ENCODE results near the gene C9orf57. TPM values are rescaled to one million over a fixed set of nuclear protein-coding genes. Genes with fewer than 3 reads are reported as not detected.
"Not testable (repeated sequence)": the region's sequence is repeated elsewhere in the genome, so short reads cannot be mapped to it uniquely, and the experiment has no call there.

The C9orf57 gene, protein sequence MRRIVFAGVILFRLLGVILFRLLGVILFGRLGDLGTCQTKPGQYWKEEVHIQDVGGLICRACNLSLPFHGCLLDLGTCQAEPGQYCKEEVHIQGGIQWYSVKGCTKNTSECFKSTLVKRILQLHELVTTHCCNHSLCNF
- not detected for total RNA-seq

GRCh38 chr9:72060513-72060912, at the start of gene C9orf57:
Gene C9orf57 (minus strand): TSS chr9:72060613. CDS start chr9:72059331, 1,282 bp downstream.
- intact Hi-C loops (cut with DNase I): no loop called here
- DNase-seq (ENCODE audit: low spot score) (no peak), ATAC-seq (no peak)

GRCh38 chr9:72102520-72102919, 42.1 kb upstream of the C9orf57 start:
- DNase-seq (ENCODE audit: low spot score) (no peak), ATAC-seq (no peak)
- intact Hi-C loops (cut with DNase I): no loop called here

GRCh38 chr9:72095520-72095919, 35.1 kb upstream of the C9orf57 start:
- DNase-seq (ENCODE audit: low spot score); ATAC-seq; intact Hi-C loops (cut with DNase I): not testable (repeated sequence)

DNA sequence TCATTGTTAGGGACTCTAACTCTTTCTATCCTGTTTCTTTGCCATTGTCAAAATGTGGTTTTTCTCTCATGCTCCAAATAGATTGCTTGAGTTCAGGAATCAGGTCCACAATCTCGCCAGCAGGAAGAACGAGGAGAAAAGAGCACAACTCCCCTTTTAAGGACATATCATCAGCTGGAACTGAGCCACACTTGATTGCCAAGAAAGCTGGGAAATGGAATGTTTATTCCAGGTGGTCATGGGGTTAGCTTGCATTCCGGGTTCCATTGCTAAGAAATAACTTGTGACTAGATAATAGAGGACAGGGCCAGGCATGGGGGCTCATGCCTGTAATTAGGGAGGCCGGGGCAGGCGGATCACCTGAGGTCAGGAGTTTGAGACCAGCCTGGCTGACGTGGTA, 32.4 kb upstream of the C9orf57 start:
- intact Hi-C loops (cut with DNase I): no loop called here

DNA sequence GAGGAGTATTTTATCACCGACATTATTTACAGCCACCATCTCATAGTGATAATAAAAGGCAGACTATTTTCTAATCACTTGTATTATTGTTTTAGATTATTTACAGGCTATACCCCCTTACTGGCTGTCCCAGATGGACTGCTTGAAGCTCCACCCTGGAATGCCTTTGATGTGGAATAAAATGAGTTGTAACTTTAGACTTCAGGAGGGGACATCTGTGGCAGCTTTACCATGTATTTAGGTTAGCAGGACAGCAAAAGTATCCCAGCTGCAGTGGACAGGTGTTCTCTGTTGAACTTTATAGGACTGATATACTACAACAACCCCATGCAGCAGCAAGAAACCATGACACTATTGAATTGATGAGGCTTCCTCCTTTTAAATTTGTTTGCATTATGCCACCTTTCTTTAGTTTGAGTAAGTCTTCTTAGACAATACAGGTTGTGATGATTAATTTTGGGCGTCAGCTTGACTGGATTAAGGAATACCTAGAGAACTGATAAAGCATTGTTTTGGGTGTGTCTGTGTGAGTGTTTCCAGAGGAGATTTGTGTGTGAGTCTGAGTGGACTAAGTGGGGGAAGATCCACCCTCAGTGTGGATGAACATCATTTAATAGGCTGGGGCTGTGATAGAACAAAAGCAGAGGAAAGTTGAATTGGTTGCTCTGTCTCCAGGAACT, 29.2 kb upstream of the C9orf57 start:
- ATAC-seq: no peak
- no peak for DNase-seq (ENCODE audit: low spot score)
- intact Hi-C loops (cut with DNase I): no loop called here

More for the DNA sequence above, 32.4 kb upstream of the C9orf57 start:
- DNase-seq (ENCODE audit: low spot score) (no peak), ATAC-seq (no peak)

- intact Hi-C loops (cut with DNase I): no loop called here
- no peak for ATAC-seq
- DNase-seq (ENCODE audit: low spot score): no peak
These were observed 22.1 kb upstream of the C9orf57 start for GRCh38 chr9:72082536-72082935.

GRCh38 chr9:72074666-72075065, 14.3 kb upstream of the C9orf57 start:
- ATAC-seq; DNase-seq (ENCODE audit: low spot score); intact Hi-C loops (cut with DNase I): not testable (repeated sequence)

DNA sequence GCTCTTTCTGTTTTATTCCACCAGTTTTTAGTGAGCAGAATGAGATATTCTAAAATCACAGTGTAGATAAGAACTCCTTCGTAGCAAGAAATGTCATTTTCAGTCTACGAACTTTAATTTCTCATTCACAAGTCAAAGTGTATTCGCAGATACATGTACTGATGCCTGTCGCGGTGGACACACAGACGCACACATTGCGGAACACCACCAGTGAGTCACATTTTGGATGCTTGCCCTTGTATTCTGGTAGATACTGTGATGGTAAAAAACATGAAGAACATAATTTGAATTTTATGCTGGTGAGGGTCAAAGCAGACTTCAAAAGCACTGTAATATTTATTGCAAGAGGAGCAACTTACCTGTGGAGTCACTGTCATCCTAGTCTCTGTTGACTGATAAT, 4.7 kb upstream of the C9orf57 start:
- ATAC-seq (no peak), DNase-seq (ENCODE audit: low spot score) (no peak)
- intact Hi-C loops (cut with DNase I): no loop called here

GRCh38 chr9:72052122-72052521, 8.3 kb downstream of the C9orf57 start:
- DNase-seq (ENCODE audit: low spot score) (no peak), ATAC-seq (no peak)
- intact Hi-C loops (cut with DNase I): no loop called here

DNA sequence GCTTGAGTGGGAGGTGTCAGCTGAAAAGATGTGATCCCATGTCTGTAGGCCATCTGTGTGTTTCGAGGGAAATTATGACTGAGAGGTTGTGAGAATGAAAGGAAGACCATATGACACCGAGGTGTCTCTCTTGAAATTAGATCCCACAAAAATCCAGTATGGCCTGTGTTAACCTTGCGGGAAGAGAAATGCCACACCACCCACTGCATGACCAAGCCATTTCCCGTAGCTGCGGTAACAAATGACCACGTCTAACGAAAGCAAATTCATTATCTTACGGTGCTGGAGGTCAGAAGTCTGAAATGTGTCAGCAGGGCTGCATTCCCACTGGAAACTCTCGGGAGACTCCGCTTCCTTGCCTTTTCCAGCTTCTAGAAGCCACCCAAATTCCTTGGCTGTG, 11.6 kb downstream of the C9orf57 start:
- intact Hi-C loops (cut with DNase I): no loop called here
- ATAC-seq: no peak
- no peak for DNase-seq (ENCODE audit: low spot score)

- no peak for ATAC-seq
- intact Hi-C loops (cut with DNase I): no loop called here
- DNase-seq (ENCODE audit: low spot score): no peak
These were observed 13.6 kb downstream of the C9orf57 start for GRCh38 chr9:72046630-72047456.

DNA sequence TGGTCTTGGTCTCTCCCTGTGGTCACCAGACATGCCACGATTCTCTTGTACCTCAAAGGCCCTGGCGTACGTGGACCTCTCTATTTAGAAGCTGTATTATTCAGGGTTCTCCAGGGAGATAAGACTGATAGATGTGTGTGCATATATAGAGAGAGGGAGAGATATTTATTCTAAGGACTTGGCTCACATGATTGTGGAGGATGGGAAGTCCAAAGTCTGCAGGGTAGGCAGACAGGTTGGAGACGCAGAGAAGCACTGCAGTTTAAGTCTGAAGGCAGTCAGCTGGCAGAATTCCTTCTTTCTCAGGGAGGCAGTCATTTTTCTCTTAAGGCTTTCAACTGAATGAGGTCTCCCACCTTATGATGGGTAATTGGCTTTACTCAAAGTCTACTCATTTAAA, 16.3 kb downstream of the C9orf57 start:
- ATAC-seq: no peak
- DNase-seq (ENCODE audit: low spot score): no peak
- intact Hi-C loops (cut with DNase I): no loop called here

DNA sequence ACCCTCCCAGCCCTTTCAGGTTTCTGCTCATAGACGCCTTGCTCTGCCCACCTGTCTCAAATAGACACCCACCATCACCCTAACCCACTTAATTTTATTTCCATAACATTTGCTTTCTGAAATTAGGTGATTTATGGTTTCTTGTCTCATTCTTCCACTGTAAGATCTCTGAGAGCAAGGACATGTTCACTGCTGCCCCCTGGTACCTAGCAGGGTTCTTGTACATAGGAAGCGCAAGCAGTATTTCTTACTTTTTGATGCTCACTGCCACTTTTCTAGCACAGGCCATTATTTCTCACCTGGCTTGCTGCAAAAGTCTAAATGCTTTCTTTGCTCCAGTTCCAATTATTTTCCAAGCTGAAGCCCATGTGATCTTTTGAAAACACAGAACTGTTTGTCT, 16.8 kb downstream of the C9orf57 start:
- ATAC-seq (no peak), DNase-seq (ENCODE audit: low spot score) (no peak)
- intact Hi-C loops (cut with DNase I): loop anchor here (2.0 kb wide), 1 partner anchor 225 kb away; no protein-coding TSS in a partner anchor

- no peak for ATAC-seq
- intact Hi-C loops (cut with DNase I): loop anchor here (2.0 kb wide), 1 partner anchor 226 kb away; no protein-coding TSS in a partner anchor
These were observed 17.5 kb downstream of the C9orf57 start for GRCh38 chr9:72042928-72043327.

GRCh38 chr9:72041775-72042194, 18.6 kb downstream of the C9orf57 start:
- intact Hi-C loops (cut with DNase I): loop anchor here (2.0 kb wide), 1 partner anchor 227 kb away; no protein-coding TSS in a partner anchor
- DNase-seq (ENCODE audit: low spot score) (peak; percentile 63), ATAC-seq (no peak)

More at GRCh38 chr9:72042928-72043327, 17.5 kb downstream of the C9orf57 start:
- DNase-seq (ENCODE audit: low spot score): no peak

- DNase-seq (ENCODE audit: low spot score) (no peak), ATAC-seq (no peak)
- intact Hi-C loops (cut with DNase I): no loop called here
These were observed 19.0 kb downstream of the C9orf57 start for GRCh38 chr9:72041369-72041768.

GRCh38 chr9:72039532-72039931, 20.9 kb downstream of the C9orf57 start:
- intact Hi-C loops (cut with DNase I): no loop called here
- ATAC-seq (no peak), DNase-seq (ENCODE audit: low spot score) (no peak)

- DNase-seq (ENCODE audit: low spot score) (peak; percentile 87), ATAC-seq (peak; percentile 86)
- intact Hi-C loops (cut with DNase I): no loop called here
These were observed 21.5 kb downstream of the C9orf57 start for GRCh38 chr9:72038890-72039410.

DNA sequence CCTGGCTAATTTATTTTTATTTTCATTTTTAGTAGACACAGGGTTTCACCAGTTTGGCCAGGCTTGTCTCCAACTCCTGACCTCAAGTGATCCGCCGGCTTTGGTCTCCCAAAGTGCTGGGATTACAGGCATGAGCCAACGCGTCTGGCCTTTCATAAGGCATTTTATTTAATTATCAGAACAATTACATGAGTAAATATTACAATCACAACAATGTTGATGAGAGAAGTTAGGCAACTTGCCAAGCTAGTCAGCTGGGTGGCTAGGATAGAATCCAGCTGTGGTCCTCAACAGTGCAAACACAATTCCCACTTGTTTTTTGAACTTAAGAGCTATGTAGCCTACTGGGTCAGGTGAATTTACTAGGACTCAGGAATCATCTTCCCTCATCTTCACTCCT, 22.0 kb downstream of the C9orf57 start:
- intact Hi-C loops (cut with DNase I): no loop called here
- no peak for DNase-seq (ENCODE audit: low spot score)
- ATAC-seq: no peak

DNA sequence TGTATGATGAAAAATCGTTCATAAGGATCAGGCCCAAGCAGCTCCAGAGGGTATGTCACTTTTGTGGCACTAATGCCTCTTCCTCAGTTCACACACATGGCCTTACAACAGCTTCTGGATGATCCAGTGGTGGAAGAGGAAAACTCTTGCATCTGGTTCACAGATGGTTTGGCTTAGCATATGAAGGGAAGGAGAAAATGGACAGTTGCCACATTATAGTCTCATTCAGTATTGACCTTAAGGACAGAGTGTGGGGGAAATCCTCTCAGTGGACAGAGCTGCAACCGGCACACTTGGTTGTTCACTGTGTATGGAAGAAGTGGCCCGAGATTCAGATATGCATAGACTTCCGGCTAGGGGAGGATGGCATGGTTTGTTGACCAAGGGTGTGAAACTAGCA, 22.8 kb downstream of the C9orf57 start:
- intact Hi-C loops (cut with DNase I): no loop called here
- ATAC-seq (no peak), DNase-seq (ENCODE audit: low spot score) (no peak)

Measured in sciatic nerve (tissue), 2 donors.